ENCODE data around the gene TUT4. TPM values are rescaled to one million over a fixed set of nuclear protein-coding genes. Genes with fewer than 3 reads are reported as not detected.

The TUT4 gene
- total and polyA plus RNA-seq, 10 donors: 31.7 to 120 (median 79.2) TPM

DNA sequence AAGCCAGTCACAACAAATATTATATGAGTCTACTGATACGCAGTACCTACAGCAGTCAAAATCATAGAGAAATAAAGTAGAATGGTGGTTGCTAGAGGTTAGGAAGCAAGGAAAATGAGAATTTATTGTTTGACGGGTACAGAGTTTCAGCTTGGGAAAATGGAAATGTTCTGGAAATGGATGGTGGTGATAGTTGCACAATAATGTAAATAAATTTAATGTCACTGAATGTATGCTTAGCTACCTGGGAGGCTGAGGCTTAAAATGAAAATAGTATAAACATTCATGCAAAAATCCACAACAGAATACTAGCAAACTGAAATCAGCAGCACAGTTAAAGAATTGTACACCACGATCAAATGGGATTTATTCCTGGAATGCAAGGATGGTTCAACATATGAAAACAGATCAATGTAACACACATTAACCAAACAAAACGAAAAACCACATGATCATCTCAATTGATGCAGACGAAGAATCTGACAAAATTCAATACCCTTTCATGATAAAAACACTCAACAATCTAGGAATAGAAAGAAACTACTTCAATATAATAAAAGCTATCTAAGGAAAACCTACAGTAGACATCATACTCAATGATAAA lies 10.7 kb downstream of the TUT4 start:
- 93 to 98% (median 97%) methylated on average over 5 of the region's 5 CpGs for WGBS, 5 donors
- Histone ChIP-seq H3K27me3 (replicated peaks in 1 of 7) (no peaks in the 10 kb centered on the region), H3K4me3 (no peak overlapping the region), H3K4me1 (peaks cover 0 to 34% (median 0%) of the 10 kb centered on the region in 6 donors), H3K27ac (no peak overlapping the region), H3K9me3 (peaks cover 8 to 44% (median 39%) of the 10 kb centered on the region in 8 donors), H3K36me3 (peaks cover 0 to 26% (median 6%) of the 10 kb centered on the region in 6 donors)
- TF ChIP-seq POLR2A (IDR thresholded peaks at IDR 0.05): no peak
- no peak for TF ChIP-seq CTCF (IDR thresholded peaks at IDR 0.05 in 8 of 11, conservative IDR thresholded peaks at IDR 0.05 in 3 of 11)
- TF ChIP-seq POLR2AphosphoS5 (IDR thresholded peaks at IDR 0.05): no peak
- no peak for DNase-seq
- intact Hi-C loops (cut with DNase I; ENCODE audit: low total_unique reads): no loop called here

DNA sequence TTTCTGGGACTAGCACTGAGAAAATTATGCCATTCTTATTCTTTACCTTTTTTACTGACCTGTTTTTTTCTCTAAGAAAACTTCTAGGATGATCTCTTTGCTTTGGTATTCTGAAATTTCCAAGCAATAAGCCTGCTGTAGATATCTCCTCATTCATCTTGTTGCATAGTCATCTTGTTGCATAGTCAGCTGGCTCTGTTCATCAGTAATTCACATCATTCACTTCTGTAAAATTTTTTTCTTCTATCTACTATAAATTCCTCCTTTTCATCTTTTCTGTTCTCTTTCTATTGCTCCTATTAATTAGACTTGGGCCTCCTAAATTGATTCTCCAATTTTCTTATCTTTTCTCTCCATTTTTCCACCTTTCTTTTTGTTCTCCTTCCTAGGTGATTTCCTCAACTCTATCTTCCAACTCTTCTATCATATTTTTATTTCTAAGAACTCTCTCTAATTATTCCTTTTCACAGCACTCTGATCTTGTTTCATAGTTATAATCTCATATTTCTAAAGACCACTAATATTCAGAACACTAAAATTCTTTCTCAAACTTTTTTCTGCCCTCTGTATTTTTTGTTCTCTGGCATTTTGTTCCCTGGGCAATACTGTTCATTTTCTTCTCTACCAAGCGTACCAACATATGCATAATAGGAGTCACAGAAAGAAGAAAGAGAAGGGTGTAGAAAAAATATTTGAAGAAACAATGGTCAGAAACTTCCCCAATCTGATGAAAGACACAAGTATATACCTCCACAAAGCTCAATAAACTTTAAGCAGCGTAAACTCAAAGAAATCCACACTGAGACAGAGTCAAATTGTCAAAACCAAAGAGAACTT lies 17.7 kb downstream of the TUT4 start:
- H3K36me3 ChIP-seq: peaks cover 0 to 6% (median 0%) of the 10 kb centered on the region in 6 donors
- intact Hi-C loops (cut with DNase I; ENCODE audit: low total_unique reads): no loop called here
- H3K27ac ChIP-seq: no peak overlapping the region
- TF ChIP-seq POLR2A (IDR thresholded peaks at IDR 0.05) (no peak), CTCF (IDR thresholded peaks at IDR 0.05 in 8 of 11, conservative IDR thresholded peaks at IDR 0.05 in 3 of 11) (no peak), POLR2AphosphoS5 (IDR thresholded peaks at IDR 0.05) (no peak)
- H3K4me3 ChIP-seq: no peak overlapping the region
- peaks cover 0 to 15% (median 8%) of the 10 kb centered on the region in 8 donors for H3K9me3 ChIP-seq
- no peaks in the 10 kb centered on the region for H3K27me3 ChIP-seq (replicated peaks in 1 of 7)
- peaks cover 0 to 68% (median 32%) of the 10 kb centered on the region in 6 donors for H3K4me1 ChIP-seq
- no peak for DNase-seq
- WGBS, 5 donors: 97 to 99% (median 98%) methylated on average over 2 of the region's 2 CpGs

GRCh38 chr1:52533713-52534112 lies 19.2 kb downstream of the TUT4 start:
- no peak overlapping the region for H3K4me3 ChIP-seq
- H3K27me3 ChIP-seq (replicated peaks in 1 of 7): no peaks in the 10 kb centered on the region
- peaks cover 0 to 73% (median 35%) of the 10 kb centered on the region in 6 donors for H3K4me1 ChIP-seq
- TF ChIP-seq POLR2A (IDR thresholded peaks at IDR 0.05) (no peak), CTCF (IDR thresholded peaks at IDR 0.05 in 8 of 11, conservative IDR thresholded peaks at IDR 0.05 in 3 of 11) (no peak)
- peaks cover 0 to 6% (median 0%) of the 10 kb centered on the region in 6 donors for H3K36me3 ChIP-seq
- intact Hi-C loops (cut with DNase I; ENCODE audit: low total_unique reads): no loop called here
- WGBS, 5 donors: 77 to 94% (median 78%) methylated on average over 9 of the region's 9 CpGs
- H3K9me3 ChIP-seq: peaks cover 0 to 15% (median 8%) of the 10 kb centered on the region in 8 donors
- no peak for DNase-seq
- H3K27ac ChIP-seq: peak overlapping the region in 3 of 8 donors; percentile 31 to 60 (median 59)
